Activated T-cell treated with anti-CD3 and anti-CD28 coated beads, Interleukin-2, amount 50 U/mL, for 48 hours (primary cell): ENCODE data around the gene FMNL3.

ENCODE experiments used
- DNase-seq, 2 experiments: peaks; one replicate each; pipeline ENCODE4 v3.0.0-alpha.2; 2020

The FMNL3 gene

DNA sequence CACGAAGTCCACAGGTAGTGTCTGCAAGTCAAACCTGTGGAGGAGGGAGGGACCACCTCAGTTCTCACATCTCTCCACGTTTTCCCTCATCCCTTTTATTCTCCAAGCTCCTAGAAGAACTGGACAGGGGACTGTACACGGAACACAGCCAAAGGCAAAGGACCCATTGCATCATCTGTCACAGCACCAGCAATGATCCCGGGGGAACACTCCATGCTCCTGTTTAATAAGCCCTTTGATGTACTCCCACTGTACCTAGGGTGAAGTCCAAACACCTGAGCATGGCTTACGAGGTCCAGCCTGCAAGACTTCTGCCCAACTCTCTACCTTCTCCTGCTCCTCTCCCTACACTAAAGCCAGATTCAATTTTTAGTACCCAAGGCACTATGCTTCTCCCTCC, 57.3 kb downstream of the FMNL3 start:
- DNase-seq: no peak

DNA sequence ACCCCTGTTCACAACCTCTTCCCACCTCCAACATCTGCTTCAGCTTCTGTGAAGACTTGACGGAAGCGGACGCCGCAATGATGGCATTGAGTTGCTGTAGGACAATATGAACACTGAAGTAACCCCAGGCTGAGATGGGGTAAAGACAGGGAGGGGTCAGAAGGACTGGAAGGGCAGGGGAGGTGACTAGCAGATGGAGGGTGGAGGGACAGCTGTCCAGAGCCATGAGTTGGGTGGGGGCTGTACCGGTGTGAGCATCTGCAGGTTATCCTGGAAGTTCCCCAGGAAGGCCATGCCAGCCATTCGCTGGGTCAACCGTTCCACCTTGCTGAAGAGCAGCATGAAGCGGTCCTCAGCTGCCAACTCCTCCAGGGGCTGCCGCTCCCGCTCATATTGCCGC, 57.8 kb downstream of the FMNL3 start:
- no peak for DNase-seq

DNA sequence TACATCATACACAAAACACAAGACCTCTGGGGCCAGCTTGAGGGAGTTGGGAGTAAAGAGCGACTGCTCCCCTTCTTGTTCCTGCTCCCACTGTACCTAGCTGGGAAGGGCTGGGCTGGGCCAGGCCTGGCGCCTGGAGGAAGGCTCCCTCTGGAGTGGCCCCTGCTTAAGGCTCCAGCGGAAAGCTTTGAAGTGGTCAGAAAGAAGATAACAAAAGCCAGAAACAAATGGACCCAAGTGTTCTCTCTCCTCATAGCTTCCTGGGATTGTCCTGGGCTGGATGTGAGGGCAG, 58.5 kb downstream of the FMNL3 start:
- no peak for DNase-seq

DNA sequence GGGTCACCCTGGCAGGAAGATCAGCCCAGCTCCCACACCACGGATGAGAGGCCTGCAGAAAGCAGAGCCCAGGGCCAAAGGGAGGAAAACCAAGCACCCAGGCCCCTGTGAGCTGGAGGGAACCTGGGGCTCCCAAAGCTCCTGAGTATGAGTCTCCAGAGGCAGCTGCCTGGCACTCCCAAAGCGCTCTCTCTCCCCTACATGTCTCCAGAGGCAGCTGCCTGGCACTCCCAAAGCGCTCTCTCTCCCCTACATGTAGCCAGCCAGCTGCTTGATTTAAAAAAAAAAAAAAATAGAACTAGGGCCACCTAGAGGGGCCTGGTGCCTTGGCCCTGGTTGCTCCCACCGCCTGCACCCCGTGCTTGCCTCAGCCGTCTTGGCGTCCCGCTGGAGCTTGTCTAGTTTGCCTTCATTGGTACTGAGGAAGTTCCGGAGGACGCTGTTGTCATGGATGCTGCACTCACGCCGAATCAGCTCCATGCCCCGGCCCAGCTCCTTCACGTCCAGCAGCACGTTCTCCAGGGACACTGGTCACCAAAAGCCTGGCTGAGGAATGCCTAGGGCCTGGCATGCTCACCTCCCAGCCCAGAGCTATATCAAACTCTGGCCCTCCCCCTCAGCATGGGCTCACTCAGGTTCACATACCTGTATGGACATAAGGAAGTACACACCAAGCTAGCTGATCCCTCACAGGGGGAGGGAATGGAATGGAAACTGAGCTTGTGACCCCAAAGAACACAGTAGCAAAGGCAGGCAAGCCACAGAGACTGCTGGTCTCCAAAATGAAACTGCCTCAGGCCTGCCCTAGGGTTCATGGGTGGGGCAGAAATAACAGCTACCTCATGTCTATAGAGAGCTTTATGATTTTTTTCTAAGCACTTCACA, 59.1 kb downstream of the FMNL3 start:
- DNase-seq: no peak

DNA sequence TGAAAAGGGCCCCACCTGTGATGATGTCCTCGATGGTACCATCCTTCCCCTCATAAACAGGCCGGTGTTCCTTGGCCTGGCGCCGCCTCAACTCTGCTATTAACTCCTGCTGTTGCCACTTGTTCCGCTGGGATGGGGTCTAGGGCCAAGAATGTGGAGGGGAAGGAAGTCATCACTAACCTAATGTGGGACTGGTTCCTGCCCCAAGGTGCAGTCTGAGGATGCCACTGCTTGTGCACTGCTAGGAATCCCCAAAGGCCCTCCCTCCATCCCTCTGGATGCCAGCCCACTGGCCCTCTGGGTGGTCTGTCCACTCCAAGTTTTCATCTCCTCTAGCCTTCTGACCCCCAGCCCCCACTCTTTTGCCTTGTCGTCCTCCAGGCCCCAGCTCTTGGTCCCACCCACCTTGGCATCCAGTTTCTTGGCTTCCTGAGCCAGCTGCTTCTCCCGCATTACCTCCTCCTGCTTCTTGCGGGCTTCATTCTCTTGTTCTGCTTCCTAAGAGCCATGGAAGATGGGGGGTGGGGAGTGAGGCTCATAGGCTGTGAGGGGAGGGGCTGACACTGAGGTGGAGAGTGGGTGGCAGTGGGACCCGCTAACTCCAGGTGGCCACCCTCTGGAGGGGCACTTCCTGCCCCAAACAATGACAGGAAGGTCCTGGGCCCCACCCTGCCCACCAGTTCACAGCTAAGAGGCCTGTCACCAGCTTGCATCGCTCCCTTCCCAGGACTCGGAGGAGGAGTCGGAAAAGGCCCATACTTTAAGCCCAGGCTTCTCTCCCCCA, 60.1 kb downstream of the FMNL3 start:
- no peak for DNase-seq

DNA sequence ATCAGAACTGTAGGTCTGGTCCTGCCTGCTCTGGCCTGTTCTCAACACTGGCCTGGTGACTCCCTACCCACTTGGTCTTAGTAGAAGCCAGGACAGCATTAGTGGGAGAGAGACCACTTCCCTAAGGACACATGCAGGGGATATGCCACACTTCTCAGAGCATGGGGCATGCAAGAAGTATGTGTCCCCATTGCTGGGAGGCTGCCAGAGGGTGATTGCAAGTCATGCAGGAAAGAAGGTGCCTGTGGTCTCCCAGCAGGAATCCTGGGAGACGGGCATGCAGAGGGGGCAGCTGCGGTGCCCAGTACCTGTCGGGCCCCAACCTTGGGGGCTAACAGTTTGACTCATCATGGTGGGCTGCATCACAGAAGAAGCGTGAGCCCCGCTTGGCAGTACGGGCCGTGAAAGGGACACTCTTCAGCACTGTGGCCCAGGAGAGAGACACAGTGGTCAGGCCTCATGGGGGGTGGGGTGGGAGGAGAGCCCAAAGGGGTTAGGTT, 60.8 kb downstream of the FMNL3 start:
- DNase-seq: no peak

DNA sequence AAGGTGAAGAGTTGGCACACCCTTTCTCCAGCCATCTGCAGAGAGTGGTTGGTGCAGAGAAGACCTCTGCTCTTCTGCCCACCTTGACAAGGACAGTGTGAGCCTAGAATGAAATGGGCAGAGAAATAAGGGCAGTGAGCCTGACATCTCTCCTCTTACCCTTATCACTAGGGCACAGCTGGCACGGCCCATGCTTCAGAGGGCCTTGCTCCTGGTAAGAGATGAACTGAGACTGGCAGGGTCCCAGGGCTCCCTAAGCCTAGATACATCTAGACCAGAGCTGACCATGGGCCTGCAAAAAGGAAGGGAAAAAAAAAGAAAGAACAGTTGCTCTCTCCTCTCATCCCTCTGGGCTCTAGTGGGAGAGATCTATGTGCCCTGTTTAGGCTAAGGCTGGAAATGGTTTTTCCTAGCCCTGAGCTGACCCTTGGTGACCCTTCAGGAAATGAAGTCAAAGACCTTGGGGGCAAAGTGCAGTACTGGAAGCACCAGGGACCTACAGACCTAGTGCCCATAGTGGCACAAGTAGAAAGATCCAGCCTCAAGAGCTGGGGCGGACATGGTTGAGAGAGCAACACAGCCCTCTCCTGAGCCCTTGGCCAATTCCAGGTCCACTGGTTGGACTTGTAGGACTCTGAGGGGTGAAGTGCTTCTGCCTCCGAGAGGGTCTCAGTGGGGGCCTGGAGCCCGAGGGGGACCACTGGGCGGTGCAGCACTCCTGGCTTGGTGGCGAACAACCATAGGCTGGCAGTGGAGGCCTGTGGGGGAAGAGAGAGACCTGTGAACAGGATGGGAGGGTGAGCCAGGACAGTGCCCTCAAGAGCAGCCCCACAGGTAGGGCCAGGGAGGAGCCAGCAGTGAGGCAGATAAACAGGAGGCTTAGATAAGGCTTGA, 61.8 kb downstream of the FMNL3 start:
- no peak for DNase-seq

DNA sequence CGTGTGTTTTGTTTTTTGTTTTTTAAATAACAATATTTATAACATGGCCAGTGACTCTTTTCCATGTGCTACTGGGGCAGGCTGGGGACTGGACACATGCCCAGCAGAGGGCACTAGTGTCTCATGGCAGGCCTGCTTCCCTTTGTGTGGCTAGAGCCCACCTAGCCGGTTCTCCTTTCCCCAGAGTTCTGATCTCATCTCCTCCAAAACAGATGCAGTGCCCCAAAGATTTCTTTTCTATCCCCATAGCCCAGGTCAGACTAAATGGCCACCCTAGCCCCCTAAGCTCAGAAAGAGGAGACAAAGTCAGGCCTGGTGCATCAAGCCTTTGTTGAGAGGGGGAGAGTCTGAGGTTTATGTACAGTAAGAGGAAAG, 62.6 kb downstream of the FMNL3 start:
- peak; percentile 86 for DNase-seq

DNA sequence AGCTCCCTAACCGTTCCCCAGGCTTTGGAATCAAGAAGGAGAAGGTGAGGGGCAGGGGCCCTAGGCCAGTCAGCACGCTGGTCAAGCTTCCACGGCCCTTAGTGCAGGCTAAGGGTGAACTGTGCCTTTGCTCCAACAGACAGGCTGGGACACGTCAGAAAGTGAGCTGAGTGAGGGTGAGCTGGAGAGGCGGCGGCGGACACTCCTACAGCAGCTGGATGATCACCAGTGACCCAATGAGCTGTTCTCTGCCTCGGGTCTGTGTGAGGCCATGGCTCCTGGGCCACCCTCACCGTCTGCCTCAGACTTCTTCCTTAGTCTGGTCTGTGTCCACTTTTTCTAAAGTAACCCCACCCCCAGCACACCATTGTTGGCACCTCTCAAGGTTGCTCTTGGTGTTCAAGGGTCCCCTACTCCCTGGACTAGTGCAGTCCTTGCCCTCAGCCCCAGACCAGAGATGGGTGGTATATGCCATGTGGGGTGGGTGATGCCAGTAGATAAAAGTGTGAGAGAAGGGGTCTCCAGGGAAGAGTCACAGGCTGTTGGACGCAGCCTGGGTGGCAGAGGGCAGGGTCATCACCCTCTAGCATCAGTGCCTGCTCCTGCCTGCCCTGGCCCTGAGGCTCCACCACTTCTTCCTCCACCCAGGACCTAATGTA, 63.1 kb downstream of the FMNL3 start:
- no peak for DNase-seq

DNA sequence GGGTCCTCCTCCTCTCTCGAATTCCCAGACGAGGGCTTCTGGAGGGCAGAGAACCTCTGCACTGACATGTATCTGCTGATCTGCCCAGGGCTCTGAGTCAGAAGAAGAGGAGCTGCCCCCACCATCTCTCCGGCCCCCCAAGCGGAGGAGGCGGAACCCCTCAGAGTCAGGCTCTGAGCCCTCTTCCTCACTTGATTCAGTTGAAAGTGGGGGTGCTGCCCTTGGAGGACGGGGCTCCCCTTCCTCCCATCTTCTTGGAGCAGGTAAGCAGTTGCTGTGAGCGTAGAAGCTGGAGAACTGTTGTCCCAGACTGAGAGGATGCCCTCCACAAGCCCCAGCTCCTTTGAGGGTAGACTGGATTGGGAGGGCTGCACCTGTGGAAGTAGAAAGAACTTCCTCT, 64.1 kb downstream of the FMNL3 start:
- DNase-seq: no peak

DNA sequence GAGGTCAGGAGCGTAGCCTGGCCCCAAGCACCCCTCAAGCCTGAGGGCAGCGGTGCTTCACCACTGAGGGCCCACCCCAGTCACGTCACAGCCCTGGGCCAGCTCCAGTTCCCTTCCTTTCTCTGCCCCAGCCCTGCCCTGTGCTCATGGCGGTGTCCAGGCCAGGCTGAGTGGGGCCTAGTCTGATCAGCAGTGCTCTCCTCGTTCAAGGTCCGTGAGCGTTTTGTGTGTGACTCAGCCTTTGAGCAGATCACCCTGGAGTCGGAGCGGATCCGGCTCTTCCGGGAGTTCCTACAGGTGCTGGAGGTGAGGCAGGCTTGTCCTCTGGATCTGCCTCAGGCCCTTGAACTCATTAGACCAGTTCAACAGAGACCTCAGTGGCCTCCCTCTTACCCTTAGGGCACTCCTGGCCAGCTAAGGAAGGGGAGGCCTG, 64.8 kb downstream of the FMNL3 start:
- DNase-seq: no peak

DNA sequence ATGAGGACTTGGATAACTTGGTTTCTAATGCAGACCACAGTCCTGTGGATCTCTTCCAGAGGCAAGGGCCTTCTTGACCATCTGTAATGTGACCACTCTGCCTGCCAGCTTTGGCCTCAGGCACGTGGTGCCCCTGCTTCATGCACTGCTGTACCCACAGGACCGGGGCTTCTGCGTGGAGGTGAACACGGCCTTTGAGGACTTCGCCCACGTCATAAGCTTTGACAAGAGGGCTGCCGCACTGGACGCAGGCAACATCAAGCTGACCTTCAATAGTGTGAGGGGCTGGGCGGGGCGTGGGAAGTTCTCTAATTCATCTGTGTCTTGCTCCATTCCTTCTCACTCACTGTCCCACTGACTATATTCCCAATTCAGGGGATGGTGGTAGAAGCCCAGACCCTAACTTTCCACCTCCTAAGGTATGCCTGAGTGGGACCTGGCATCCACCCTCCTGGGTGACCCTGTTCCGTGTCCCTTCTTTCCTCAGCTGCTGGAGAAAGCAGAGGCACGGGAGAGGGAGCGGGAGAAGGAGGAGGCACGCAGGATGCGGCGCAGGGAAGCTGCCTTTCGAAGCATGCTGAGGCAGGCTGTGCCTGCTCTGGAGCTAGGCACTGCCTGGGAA, 65.3 kb downstream of the FMNL3 start:
- DNase-seq: no peak

DNA sequence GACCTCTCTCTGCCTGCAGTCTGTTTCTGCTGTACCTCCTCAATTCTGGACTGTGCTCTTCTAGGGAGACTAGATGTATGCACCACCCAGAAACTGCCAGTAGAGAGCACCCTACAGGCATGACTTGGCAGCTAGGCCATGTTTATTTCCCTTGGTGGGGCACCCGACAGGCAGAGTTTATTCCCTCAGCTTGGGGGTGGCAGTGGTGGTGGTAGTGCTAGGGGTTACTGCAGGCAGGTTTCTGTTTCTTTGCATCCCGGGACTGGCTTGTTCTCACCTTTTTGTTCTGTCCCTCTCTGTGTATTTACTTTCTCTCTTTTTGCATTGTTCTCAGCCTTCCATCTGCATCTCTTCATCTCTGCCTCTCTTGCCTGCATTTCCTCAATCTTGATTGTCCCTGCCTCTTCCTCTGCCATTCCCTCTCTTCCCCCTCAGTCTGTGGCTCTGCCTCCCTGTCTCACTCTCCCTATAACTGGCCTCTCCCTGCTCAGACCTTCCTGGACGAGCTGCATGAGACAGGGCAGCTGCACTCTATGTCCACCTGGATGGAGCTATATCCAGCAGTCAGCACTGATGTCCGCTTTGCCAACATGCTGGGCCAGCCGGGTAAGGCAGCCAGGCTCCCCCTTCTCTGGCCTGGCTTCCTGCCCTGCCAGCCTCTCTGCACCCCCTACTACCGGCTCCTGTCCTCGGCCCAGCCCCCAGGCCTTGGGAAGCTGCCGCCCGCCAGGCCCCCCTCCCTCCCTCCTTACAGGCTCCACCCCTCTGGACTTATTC, 70.0 kb downstream of the FMNL3 start:
- DNase-seq: peak; percentile 63 to 68

DNA sequence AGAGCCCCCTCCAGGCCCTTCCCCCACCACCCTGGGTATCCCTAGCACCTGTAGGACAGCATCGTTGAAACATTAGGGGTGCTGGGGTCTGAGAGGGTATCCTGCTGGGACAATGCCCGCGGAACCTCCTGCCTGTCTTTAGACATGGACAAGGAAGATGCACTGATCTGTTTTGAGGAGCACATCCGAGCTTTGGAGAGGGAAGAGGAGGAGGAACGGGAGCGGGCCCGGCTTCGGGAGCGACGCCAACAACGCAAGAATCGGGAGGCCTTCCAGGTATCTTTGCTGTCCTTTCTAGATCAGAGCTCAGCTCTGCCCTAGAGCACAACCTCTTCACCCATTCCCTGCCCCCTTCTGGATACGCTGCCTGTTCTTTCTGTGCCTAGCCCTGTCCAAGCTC, 70.6 kb downstream of the FMNL3 start:
- DNase-seq: no peak

DNA sequence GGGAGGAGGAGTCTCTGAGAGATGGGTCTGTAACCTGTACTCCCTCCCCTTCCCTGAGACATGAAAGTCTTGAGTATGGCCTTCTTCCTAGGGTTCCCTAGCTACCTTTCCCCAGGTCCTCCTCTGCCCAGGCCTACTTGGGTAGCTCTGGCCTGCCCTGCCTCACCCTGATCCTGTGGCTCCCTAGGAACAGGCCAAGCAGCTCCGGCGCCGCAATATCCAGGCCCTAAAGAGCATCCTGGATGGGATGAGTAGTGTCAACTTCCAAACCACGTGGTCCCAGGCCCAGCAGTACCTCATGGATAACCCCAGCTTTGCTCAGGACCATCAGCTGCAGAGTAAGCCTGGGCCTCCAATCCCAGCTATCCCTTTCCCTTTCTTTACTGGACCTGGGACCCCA, 71.5 kb downstream of the FMNL3 start:
- DNase-seq: no peak

DNA sequence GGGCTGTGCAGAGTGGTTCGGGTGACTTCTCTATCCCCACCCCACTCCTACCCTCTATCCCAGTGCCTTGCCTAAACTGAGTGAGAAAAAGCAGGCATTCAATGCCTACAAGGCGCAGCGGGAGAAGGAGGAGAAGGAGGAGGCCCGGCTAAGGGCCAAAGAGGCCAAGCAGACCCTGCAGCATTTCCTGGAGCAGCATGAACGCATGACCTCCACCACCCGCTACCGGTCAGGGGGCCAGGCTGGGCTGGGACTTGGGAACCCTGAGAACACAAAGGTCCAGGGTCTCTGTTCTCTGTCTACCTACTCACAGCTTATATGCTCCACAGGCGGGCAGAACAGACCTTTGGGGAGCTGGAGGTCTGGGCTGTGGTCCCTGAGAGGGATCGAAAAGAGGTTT, 72.2 kb downstream of the FMNL3 start:
- no peak for DNase-seq

DNA sequence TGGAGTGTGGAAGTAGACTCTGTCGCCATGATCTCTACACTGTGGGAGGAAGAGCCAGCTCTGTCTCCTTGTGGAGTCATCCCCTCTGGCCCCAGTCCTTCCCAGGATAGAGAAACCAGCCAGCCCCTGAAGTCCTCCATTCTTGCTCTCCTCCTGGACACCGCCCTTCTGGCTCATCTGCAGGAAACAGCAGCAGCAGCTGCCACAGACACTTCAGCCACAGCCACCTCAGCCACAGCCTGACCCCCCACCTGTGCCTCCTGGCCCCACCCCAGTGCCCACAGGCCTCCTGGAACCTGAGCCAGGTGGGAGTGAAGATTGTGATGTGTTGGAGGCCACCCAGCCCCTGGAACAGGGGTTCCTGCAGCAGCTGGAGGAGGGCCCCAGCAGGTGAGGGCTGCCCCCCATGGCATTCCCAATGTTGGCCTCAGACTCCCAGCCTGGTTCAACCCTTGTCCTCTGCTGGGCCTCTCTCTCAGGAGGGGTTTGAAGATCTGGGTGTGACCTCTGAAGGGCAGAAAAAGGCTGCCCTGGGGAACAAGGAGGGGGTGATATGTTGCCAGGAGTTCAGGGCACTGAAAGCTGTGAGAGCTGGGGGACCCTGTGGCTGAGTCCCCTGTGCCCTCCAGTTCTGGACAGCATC, 73.4 kb downstream of the FMNL3 start:
- DNase-seq: no peak

DNA sequence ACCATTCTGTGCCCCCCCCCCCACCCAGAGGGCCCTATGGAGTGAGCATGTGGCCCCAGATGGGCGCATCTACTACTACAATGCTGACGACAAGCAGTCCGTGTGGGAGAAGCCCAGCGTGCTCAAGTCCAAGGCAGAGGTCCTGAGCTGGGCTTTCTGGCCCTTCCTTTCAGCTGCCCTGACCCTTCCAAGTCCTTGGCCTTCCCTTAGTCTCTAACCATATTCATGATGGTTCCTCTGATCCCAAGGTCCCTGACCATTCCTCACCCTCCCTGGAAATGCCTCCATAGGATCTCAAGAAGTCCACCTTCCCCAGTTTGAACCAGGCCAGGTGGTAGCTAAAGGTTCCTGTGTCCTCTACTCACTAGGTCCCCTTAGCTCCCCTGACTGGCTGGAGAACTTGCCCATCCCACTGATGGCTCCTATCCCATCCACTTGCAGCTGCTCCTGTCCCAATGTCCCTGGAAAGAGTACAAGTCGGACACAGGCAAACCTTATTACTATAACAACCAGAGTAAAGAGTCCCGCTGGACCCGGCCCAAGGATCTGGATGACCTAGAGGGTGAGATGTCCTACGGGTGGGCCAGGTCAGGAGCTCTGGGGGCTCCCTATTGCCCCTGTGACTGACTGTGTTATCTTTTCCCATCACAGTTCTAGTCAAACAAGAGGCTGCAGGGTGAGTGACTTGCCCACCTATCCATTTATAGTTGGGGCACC, 74.1 kb downstream of the FMNL3 start:
- DNase-seq: no peak

DNA sequence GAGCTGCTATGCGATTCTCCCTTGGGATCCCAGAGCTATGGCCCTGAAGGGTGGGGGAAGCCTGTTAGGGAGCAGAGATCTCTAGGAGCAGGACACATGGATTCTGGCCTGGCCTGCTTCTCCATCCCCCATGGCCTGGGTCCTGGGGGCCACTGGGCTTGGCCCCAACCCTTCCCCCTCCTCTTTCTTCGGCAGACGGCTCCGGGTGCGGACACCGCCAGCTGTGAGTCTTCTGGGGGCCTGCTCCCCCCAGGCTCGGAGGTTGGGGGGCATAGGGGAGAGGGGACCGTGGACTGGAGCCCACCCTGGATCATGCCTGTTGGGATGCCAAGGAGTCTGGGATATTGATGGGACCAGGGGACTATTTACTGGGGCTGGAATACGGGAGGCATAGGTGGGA, 74.8 kb downstream of the FMNL3 start:
- DNase-seq: no peak

DNA sequence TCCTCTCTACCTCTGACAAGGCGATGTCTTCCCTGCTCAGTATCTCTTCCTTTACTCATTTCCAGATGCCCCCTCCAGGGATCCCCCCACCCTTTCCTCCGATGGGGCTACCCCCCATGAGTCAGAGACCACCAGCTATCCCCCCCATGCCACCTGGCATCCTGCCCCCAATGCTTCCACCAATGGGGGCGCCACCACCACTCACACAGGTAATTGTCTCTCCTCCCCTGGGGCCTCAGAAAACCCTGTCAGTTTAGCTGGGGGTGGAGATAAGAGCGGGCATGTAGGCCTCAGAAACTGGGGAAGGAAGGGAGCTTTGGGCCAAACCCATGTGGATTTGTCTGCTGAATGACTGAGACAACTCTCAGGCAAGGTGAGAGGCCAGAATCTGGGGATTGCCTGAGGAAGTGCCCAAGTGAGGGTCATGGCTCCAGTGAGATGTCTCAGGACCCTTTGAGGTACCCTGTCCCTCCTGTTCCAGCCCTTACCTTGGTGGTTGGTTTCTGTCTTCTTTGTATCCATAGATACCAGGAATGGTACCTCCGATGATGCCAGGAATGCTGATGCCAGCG, 75.8 kb downstream of the FMNL3 start:
- peak in 1 of 2 experiments; percentile 18 for DNase-seq
